HepG2 (cell line): Measurements from ENCODE around the gene PRKCE. TPM values are rescaled to one million over a fixed set of nuclear protein-coding genes. Genes with fewer than 3 reads are reported as not detected.

Source experiments
- ATAC-seq: fragments of 200-7000 bp; cut with Tn5 transposase; 3 replicates; pipeline ENCODE4 v1.9.1; 2020; ENCODE audit warnings: mild to moderate bottlenecking, moderate library complexity
- BruUV-seq: library from RNA; stranded (reverse); fragments of 400-500 nt; replicated peaks from 2 replicates; lab custom pipeline; 2021; lab: Mats Ljungman, UMichigan
- CTCF ChIA-PET: fragments of 300-600 bp; formaldehyde crosslinking; extraction: SDS; loops from one replicate; lab custom pipeline; 2021; ENCODE audit warnings: low total read pairs, inconsistent platforms, low intra/inter-chr PET ratio; lab: Yijun Ruan, JAX
- POLR2A ChIA-PET: fragments of 350-600 bp; sonication (Branson Sonifier 250); formaldehyde crosslinking; loops from one replicate; lab custom pipeline; 2020; ENCODE audit warnings: antibody characterized with exemption, inconsistent platforms; lab: Yijun Ruan, JAX
- DNase-seq: peaks from one replicate; pipeline ENCODE4 v3.0.0-alpha.2; 2015; ENCODE audit warnings: low spot score
- FAIRE-seq: peaks from 3 replicates; lab custom pipeline; 2011; peaks lifted over from hg19 to GRCh38; lab: Jason Lieb, UNC
- H2AFZ ChIP-seq: one replicate; pipeline ENCODE4 v1.6.1; 2011; ENCODE audit warnings: low read length, inconsistent platforms
- H3K27ac ChIP-seq: fragments of 300-600 bp; 3 replicates; pipeline ENCODE4 v1.8.0; 2011; ENCODE audit warnings: mixed run types, mild to moderate bottlenecking, mixed read lengths, low read length, inconsistent platforms; ENCODE audit not compliant: insufficient read depth; ENCODE audit errors: extremely low read length
- H3K27me3 ChIP-seq, 2 experiments: fragments of 200-600 bp in 1 of 2; 2 replicates in 1 of 2; 3 replicates in 1 of 2; pipeline versions ENCODE4 v1.6.0 to v1.8.0; 2011; ENCODE audit warnings: low read length in 2 of 2, mild to moderate bottlenecking in 2 of 2, moderate library complexity in 2 of 2, inconsistent platforms in 1 of 2; ENCODE audit not compliant: insufficient read depth in 2 of 2, control insufficient read depth in 1 of 2
- H3K36me3 ChIP-seq, 2 experiments: fragments of 200-600 bp in 1 of 2; replicated peaks in 1 of 2; 2 replicates in 1 of 2; 3 replicates in 1 of 2; pipeline versions ENCODE4 v1.5.1 to v1.8.0; 2011; ENCODE audit warnings: low read length in 2 of 2, inconsistent platforms in 1 of 2; ENCODE audit not compliant: insufficient read depth in 2 of 2, control insufficient read depth in 1 of 2
- H3K4me1 ChIP-seq: 2 replicates; pipeline ENCODE4 v1.5.1; 2012; ENCODE audit warnings: low read length, inconsistent platforms; ENCODE audit not compliant: insufficient read depth
- H3K4me2 ChIP-seq: 2 replicates; pipeline ENCODE4 v1.6.0; 2011; ENCODE audit warnings: low read depth, low read length, inconsistent platforms
- H3K4me3 ChIP-seq, 3 experiments: fragments of 200-600 bp in 1 of 3; sonication (generic), shearing (Covaris generic) in 1 of 3; replicated peaks in 1 of 3; 2 replicates each; pipeline ENCODE4 v1.5.1; 2011 to 2016; ENCODE audit warnings: low read length in 3 of 3, inconsistent platforms in 2 of 3, low read depth in 2 of 3, mild to moderate bottlenecking in 2 of 3, control low read depth in 1 of 3, mixed read lengths in 1 of 3; ENCODE audit not compliant: insufficient read depth in 1 of 3
- H3K79me2 ChIP-seq: one replicate; pipeline ENCODE4 v1.6.1; 2011; ENCODE audit warnings: low read length, inconsistent platforms; ENCODE audit not compliant: insufficient read depth
- H3K9ac ChIP-seq: 2 replicates; pipeline ENCODE4 v1.6.0; 2011; ENCODE audit warnings: mild to moderate bottlenecking, low read depth, low read length, inconsistent platforms; ENCODE audit not compliant: insufficient read depth
- H3K9me3 ChIP-seq: 2 replicates; pipeline ENCODE4 v1.5.1; 2012; ENCODE audit warnings: mild to moderate bottlenecking, low read length
- H4K20me1 ChIP-seq: 2 replicates; pipeline ENCODE4 v1.6.0; 2011; ENCODE audit warnings: inconsistent platforms, mild to moderate bottlenecking, low read length, moderate library complexity; ENCODE audit not compliant: insufficient read depth
- ARNT ChIP-seq: fragments of 450-650 bp; IDR thresholded peaks from 2 replicates; pipeline ENCODE4 v1.6.1; 2017
- HHEX ChIP-seq: IDR thresholded peaks from 2 replicates; pipeline ENCODE4 v1.6.1; 2016; ENCODE audit warnings: control low read depth
- RORA ChIP-seq: sonication (generic); formaldehyde crosslinking; IDR thresholded peaks from 2 replicates; pipeline ENCODE4 v1.5.0; 2020; ENCODE audit warnings: mild to moderate bottlenecking, missing genetic modification reagents, moderate library complexity
- SMAD1 ChIP-seq: sonication (generic); formaldehyde crosslinking; IDR thresholded peaks from 2 replicates; pipeline ENCODE4 v1.4.0; 2020; ENCODE audit warnings: missing genetic modification reagents, low read depth, mild to moderate bottlenecking, borderline replicate concordance
- SNAPC5 ChIP-seq: sonication (generic); formaldehyde crosslinking; IDR thresholded peaks from 2 replicates; pipeline ENCODE4 v1.8.1; 2023; ENCODE audit warnings: mild to moderate bottlenecking, missing genetic modification reagents, borderline replicate concordance
- SYNCRIP ChIP-seq: fragments of 200-400 bp; formaldehyde crosslinking; IDR thresholded peaks from 2 replicates; pipeline ENCODE4 v1.6.1; 2018; ENCODE audit warnings: mild to moderate bottlenecking, low read depth, low read length; ENCODE audit not compliant: insufficient read depth
- ZFP37 ChIP-seq: sonication (generic); formaldehyde crosslinking; IDR thresholded peaks from 2 replicates; pipeline ENCODE4 v1.4.0; 2020; ENCODE audit warnings: missing genetic modification reagents, borderline replicate concordance
- ZNF136 ChIP-seq: sonication (generic); formaldehyde crosslinking; IDR thresholded peaks from 2 replicates; pipeline ENCODE4 v1.8.1; 2022; ENCODE audit warnings: low read depth, mild to moderate bottlenecking, moderate library complexity, missing genetic modification reagents
- ZNF207 ChIP-seq: fragments of 450-650 bp; IDR thresholded peaks from 2 replicates; pipeline ENCODE4 v1.6.1; 2016; ENCODE audit warnings: antibody characterized with exemption, borderline replicate concordance
- ZNF318 ChIP-seq: sonication (generic); formaldehyde crosslinking; IDR thresholded peaks from 2 replicates; pipeline ENCODE4 v1.4.0; 2020; ENCODE audit warnings: mild to moderate bottlenecking, missing genetic modification reagents
- ZNF678 ChIP-seq: sonication (generic); formaldehyde crosslinking; IDR thresholded peaks from 2 replicates; pipeline ENCODE4 v1.4.0; 2020; ENCODE audit warnings: mild to moderate bottlenecking, missing genetic modification reagents
- ZNF781 ChIP-seq: sonication (generic); formaldehyde crosslinking; IDR thresholded peaks from 2 replicates; pipeline ENCODE4 v1.5.1; 2020; ENCODE audit warnings: borderline replicate concordance, mild to moderate bottlenecking, missing genetic modification reagents; ENCODE audit errors: not compliant biosample characterization
- WGBS: methylation state at CpG from one replicate; pipeline ENCODE4 v1.1.6; 2017; ENCODE audit warnings: low lambda C conversion rate; 5-methylcytosine and 5-hydroxymethylcytosine counted together
- in situ Hi-C: cut with HindIII; loops from 2 replicates; pipeline ENCODE4 v1.10.0; 2017; ENCODE audit warnings: low pct_unique_long_range_greater_than_20kb; ENCODE audit not compliant: extremely low pct_ligation_motif_present
- intact Hi-C: fragments of 100-400 bp; cut with micrococcal nuclease; formaldehyde crosslinking; loops from one replicate; pipeline ENCODE4 v1.10.0; 2022; ENCODE audit not compliant: unreplicated experiment
- polyA plus RNA-seq, 8 experiments: library from polyadenylated mRNA; depleted of rRNA in 3 of 8; stranded (reverse) in 7 of 8; unstranded in 1 of 8; fragments of >200 nt; fragmentation: Illumina TruSeq in 4 of 8; extraction: Trizol in 4 of 8; gene quantifications; 2 replicates each; pipeline versions ENCODE4 v1.2.1 to v1.2.3, GENCODE V29; 2011 to 2016; ENCODE audit warnings: low read depth in 4 of 8, missing spikeins in 1 of 8, mixed read lengths in 1 of 8; ENCODE audit not compliant: insufficient read depth in 1 of 8
- total RNA-seq, 5 experiments: library from RNA; depleted of rRNA; stranded (reverse); fragments of >200 nt; fragmentation: Illumina TruSeq; extraction: Trizol; gene quantifications; 2 replicates each; pipeline ENCODE4 v1.2.3, GENCODE V29; 2016; ENCODE audit warnings: low read depth in 1 of 5
- TF ChIP-seq, protein P1 (sequence below): sonication (generic); formaldehyde crosslinking; IDR thresholded peaks from 2 replicates; pipeline ENCODE4 v1.5.0; 2020; ENCODE audit warnings: mild to moderate bottlenecking, missing genetic modification reagents

PRKCE gene
- total and polyA plus RNA-seq, 2 of the 13 experiments (the other 11 are each of a cell fraction or from before 2014, with no cell fraction given), result 1.0 to 3.9 TPM

DNA sequence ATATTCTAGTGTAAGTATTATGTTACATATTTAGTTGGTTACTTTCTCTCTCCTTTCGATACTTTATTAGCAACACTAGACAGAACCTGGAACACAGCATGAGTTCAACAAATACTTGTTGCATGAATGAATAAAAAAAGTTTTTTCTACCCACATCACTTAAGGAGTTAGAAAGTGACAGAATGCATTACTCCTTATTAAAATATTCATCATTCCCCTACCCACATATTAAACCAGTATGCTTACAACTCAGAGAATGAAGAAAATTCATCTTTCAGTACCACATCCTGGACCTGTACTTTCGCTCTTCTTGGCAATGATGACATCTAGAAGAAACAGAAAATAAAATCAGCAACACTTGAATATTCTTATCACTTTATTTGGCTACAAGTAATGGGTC lies 46.4 kb upstream of the PRKCE start:
- TF ChIP-seq ZNF678 (CRISPR knock-in tag) (no peak), ZNF136 (CRISPR knock-in tag) (no peak), ARNT (no peak), SYNCRIP (no peak), HHEX (CRISPR knock-in tag) (no peak), SMAD1 (no peak), ZNF207 (no peak), RORA (CRISPR knock-in tag) (no peak), ZNF318 (CRISPR knock-in tag) (no peak), ZFP37 (CRISPR knock-in tag) (no peak), ZNF781 (no peak), SNAPC5 (CRISPR knock-in tag) (no peak)
- TF ChIP-seq, protein P1, sequence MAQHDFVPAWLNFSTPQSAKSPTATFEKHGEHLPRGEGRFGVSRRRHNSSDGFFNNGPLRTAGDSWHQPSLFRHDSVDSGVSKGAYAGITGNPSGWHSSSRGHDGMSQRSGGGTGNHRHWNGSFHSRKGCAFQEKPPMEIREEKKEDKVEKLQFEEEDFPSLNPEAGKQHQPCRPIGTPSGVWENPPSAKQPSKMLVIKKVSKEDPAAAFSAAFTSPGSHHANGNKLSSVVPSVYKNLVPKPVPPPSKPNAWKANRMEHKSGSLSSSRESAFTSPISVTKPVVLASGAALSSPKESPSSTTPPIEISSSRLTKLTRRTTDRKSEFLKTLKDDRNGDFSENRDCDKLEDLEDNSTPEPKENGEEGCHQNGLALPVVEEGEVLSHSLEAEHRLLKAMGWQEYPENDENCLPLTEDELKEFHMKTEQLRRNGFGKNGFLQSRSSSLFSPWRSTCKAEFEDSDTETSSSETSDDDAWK (CRISPR knock-in tag), result no peak
- H3K4me1 ChIP-seq, result peaks cover 16% of the 10 kb centered on the region
- WGBS, result over 99% methylated on average over 2 of the region's 2 CpGs
- peaks cover 15 to 37% of the 10 kb centered on the region in 2 experiments for H3K36me3 ChIP-seq
- H3K27me3 ChIP-seq, result no peaks in the 10 kb centered on the region
- CTCF ChIA-PET, result no interaction called here
- no peaks in the 10 kb centered on the region for H3K9me3 ChIP-seq
- DNase-seq, result no peak
- in situ Hi-C loops (no loop called here), intact Hi-C loops (no loop called here)
- no peak overlapping the region for H3K4me2 ChIP-seq
- no peak overlapping the region for H3K4me3 ChIP-seq
- no TSS peak for BruUV-seq
- H2AFZ ChIP-seq, result no peak overlapping the region
- peaks cover 28% of the 10 kb centered on the region for H3K79me2 ChIP-seq
- FAIRE-seq, result no peak
- H3K9ac ChIP-seq, result no peak overlapping the region
- no peak for ATAC-seq
- POLR2A ChIA-PET, result no interaction called here
- H3K27ac ChIP-seq, result no peak overlapping the region
- H4K20me1 ChIP-seq, result no peaks in the 10 kb centered on the region; the same call in 1 of the 2 replicates
